Hematopoietic multipotent progenitor cell (in vitro differentiated cells): ENCODE data around the gene RBM25. TPM values are rescaled to one million over a fixed set of nuclear protein-coding genes. Genes with fewer than 3 reads are reported as not detected.
"Not testable (repeated sequence)": the region's sequence is repeated elsewhere in the genome, so short reads cannot be mapped to it uniquely, and the experiment has no call there.

Experiments
- DNase-seq, 3 donors: peaks; one replicate each; pipeline ENCODE4 v3.0.0-alpha.2; 2011 to 2015; ENCODE audit warnings: low read depth in 2 of 3, low spot score in 2 of 3
- total RNA-seq: library from RNA; depleted of rRNA; stranded (reverse); fragments of >200 nt; gene quantifications from one replicate; pipeline ENCODE4 v1.2.3, GENCODE V29; 2012

Gene RBM25
- 22.4 TPM for total RNA-seq

DNA sequence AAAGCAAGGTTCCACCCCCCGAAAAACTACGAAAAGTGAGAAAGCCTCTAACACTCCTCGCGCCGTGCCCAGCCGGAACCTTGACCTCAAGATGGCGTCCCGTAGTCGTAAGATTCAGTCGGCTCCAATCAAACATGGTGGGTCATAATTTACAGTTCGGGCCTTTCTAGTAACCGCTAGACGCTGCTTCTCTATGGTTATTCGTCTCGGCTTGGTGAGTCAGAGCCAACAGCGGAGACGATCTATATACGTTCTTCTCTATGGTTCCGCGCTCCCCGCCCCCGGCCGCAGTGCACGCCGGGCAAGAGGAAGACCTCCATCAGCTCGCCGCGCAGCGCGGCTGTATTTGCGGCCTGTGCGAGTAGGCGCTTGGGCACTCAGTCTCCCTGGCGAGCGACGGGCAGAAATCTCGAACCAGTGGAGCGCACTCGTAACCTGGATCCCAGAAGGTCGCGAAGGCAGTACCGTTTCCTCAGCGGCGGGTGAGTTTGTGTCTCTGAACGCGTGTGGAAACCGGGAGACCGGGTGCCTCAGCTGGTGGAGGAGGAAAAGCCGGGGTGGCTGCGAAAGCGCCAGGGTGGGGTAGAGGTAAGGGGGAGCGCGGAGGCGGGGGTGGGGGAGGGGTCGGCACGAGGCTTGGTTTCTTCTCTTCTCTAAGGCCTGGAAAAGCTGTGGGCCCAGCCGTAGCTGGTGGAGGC, at the start of gene RBM25:
RBM25 (plus strand) TSS at position 311 of the 698 bp plus-strand sequence. CDS start 13,108 bp downstream, outside the sequence.
- peak; percentile 80 to 99 (median 98) for DNase-seq

DNA sequence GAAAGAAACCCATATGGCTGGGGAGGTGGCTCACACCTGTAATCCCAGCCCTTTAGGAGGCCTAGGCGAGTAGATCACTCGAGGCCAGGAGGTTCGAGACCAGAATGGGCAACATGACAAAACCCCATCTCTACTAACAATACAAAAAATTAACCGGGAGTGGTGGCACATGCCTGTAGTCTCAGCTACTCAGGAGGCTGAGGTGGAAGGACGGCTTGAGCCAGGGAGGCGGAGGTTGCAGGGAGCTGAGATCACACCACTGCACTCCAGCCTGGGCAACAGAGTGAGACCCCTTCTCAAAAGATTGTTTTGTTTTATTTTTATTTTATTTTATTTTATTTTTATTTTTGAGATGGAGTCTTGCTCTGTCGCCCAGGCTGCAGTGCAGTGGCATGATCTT, 47.1 kb upstream of the RBM25 start:
- DNase-seq: not testable (repeated sequence)

DNA sequence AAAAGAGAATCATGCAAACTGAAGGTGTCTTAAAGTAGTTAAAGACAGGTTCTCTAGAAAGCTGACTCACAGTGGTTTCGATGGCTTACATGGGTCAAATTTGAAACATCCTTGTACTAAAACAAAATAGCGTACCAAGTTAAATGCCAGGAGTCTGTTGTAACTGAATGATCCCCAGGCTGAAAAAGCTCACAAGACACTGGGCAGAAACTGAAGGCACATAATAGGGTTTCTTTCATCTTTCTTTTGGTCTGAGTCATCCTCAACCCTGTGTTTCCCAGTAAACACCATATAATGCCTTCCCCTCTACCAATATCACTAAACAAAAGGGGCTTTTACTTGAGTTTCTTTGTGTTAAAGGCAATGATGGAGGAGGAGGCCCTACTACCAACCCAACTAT, 44.2 kb upstream of the RBM25 start:
- DNase-seq: no peak

DNA sequence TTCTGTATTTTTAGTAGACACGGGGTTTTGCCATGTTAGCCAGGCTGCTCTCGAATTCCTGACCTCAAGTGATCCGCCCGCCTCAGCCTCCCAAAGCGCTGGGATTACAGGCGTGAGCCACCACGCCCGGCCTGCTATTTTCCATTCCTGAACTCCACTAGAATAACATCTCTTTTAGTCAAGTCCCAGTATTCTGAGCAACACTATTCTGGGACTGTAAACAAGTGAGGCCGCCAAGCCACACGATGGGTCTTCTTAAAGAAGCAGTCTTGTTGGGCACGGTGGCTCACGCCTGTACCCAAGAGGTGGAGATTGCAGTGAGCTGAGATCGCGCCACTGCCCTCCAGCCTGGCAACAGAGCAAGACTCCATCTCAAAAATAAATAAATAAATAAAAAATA, 42.8 kb upstream of the RBM25 start:
- not testable (repeated sequence) for DNase-seq

DNA sequence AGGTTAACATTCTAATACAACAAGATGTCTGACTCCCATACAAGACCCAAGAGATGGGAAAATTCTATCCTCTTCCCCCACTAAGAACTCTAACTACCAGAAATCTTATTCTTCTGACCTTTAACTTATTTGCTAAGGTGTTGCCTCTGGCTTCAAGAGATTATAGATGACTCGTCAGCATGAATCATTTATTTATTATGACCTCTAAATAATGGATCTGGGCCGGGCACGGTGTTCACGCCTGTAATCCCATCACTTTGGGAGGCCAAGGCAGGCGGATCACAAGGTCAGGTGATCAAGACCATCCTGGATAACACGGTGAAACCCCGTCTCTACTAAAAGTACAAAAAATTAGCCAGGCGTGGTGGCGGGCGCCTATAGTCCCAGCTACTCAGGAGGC, 42.3 kb upstream of the RBM25 start:
- DNase-seq: not testable (repeated sequence)

DNA sequence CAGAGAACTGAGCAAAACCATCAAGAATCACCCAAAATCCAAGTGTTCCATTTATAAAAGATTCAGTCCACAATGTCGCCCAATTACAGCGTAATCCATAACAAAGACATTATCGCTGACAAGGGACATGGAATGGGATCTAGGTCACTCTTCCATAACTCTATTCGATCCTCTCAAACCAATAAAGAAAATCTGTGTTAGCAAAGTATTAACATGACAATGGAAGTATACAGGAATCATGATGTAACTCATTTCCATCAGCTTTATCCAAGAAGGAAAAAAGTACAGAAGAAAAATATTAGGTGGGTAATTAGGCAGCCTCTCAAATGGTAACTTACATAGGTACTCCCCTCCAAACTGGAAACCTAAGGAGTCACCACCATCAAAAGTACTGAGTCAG, 36.3 kb upstream of the RBM25 start:
- no peak for DNase-seq

DNA sequence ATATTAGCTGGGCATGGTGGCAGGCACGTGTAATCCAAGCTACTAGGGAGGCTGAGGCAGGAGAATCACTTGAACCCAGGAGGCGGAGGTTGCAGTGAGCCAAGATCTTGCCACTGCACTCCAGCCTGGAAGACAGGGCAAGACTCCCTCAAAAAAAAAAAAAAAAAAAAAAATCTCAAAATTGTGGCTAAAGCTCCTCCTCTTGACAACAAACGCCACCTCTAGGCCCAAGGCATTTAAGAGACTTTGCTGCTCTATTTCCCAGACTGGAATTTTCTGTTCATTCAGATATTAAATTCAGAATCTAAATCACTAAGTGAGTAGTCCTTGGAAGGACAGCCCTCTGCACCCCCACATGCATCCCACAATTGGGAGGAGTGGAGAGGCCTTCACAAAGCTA, 32.8 kb upstream of the RBM25 start:
- DNase-seq: no peak

DNA sequence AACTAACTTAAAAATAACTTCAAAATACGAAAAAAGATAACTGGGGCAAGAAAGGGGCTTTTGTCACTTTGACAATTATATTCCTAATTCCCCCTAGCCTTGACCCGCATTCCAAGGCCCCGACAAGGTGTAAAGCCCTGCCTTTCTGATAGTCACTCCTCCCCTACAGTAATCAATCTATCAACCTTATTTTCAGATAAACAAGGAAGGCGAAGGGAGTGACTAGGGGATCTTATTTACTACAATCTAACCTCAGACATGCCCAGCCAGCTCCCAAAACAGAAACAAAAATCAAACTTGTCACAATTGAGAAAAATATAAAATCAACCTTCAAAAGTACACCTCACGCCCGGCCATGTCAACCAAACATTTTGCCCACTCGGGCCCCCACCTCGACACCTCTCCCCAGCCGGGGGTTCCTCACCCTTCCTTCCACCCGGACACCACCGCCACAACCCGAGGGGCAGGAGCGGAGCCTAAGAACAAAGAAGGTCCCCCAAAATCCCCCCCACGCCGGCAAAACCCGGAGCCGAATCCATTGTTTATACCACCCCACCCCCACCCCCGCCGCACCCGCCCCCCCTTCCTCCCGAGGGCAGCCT, 32.0 kb upstream of the RBM25 start:
- no peak for DNase-seq

DNA sequence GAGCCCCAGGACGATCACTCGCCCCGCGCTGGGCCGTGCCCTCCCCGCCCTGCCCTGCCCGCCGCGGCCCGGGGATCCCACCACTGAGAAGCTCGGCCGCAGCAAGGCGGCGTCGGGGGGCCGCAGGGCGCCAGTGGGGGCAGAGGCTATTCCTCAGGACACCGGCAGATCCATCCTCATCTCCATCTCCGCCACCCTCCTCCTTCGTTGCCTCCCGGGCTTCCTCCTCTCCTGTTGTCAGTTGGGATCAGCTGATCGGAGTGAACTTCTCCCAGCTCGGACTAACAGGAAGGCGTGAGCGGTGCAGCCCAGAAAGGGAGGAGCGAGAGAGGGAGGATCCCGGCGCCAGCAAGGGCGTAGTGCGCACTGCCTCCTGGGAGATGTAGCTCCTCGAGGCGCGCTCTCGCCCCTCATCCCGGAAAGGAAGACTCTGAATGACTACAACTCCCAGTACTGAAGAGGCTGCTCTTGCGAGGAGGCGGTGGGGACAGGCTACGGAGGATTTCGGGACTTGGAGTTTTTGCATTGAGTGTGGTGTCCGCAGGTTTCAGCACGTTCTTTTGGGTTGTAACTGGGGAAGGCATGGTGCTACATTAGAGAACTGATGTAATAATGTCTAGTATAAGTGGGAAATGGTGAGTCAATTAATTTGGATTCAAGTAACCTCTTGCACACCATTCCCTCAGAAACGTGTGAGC, 31.3 kb upstream of the RBM25 start, which contains the start of gene ZFYVE1:
ZFYVE1 (minus strand) TSS at position 262 of the 698 bp plus-strand sequence. CDS start 2,598 bp downstream, outside the sequence.
- DNase-seq: peak; percentile 72 to 97 (median 96)

DNA sequence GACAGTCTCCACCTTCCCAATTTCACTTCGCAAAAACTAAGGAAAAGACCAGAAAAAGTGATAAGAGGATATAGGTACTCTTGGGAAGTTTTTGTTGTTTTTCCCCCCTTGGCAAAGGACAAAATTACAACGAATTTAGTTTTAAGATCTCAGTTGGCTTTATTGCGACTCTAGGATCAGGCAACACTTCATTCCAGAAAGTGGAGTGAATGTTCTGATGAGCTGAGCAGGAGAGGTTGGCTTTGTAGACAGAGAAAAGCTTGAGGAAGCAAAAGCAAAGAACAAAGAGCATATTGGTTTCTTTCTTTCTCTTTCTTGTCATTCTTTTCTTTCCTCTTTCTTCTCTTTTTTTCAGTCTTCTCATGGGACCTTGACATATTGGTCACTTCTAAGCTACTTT, 30.8 kb upstream of the RBM25 start:
- no peak for DNase-seq

DNA sequence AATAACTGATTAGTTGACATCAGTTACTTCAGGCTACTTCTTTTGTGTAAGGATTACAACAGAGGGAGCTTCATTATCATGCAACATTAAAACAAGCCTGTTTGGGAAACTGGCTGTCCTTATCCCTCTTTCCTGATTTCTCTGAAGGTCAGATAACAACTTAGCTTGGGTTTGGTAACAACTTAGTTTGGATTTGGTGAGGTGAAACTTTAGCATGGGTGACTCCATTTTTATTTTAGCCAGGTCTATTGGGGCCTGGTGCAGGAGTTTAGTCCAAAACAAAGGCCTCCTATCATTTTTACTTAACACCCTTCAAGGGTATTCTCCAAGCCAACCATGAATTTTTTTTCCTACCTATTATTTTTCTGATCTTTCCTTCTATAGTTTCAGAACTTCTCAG, 30.4 kb upstream of the RBM25 start:
- no peak for DNase-seq

DNA sequence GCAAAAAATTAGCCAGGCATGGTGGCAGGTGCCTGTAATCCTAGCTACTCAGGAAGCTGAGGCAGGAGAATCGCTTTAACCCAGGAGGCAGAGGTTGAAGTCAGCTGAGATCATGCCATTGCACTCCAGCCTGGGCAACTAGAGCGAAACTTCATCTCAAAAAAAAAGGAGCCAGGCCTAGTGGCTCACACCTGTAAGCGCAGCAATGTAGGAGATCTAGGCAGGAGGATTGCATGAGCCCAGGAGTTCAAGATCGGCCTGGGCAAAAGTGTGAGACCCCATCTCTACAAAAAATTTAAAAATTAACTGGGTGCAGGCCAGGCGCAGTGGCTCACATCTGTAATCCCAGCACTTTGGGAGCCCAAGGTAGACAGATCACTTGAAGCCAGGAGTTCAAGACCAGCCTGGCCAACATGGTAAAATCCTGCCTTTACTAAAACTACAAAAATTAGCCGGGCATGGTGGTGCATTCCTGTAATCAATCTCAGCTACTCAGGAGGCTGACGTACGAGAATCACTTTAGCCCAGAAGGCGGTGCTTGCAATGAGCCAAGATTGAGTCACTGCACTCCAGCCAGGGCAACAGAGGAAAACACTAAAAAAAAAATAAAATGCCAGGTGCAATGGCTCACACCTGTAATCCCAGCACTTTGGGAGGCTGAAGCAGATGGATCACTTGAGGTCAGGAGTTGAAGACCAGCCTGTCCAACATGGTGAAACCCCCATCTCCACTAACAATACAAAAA, 21.5 kb upstream of the RBM25 start:
- not testable (repeated sequence) for DNase-seq

DNA sequence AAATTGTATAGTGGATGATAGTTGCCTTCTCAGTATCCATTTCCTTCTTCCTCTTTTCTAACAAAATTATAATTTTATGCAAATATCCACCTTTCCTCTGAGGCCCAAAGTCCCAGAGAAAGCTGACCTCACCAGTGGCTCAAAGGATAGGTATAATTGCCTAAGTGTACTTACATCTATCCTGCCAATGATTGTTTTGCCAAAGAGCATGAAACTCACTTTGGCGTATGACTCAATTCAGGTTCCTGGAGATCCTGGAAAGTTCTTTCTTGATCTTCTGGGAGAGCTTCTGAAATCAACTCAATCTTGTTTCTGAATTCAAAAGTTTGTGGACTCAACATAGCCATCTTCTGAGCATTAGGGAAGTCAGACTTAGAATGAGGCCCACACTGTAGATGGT, 10.5 kb upstream of the RBM25 start:
- DNase-seq: no peak

DNA sequence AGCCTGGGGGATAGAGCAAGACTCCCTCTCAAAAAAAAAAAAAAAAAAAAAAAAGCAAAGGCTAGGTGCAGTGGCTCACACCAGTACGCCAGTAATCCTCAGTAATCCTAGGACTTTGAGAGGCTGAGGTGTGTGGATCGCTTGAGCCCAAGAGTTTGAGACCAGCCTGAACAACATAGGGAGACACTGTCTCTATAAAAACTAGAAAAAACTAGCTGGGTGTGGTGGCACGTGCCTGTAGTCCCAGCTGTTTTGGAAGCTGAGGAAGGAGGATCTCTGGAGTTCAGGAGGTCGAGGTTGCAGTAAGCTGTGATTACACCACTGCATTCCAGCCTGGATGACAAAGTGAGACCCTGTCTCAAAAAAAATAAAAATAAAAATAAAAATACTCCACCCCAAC, 8.9 kb upstream of the RBM25 start:
- no peak for DNase-seq

DNA sequence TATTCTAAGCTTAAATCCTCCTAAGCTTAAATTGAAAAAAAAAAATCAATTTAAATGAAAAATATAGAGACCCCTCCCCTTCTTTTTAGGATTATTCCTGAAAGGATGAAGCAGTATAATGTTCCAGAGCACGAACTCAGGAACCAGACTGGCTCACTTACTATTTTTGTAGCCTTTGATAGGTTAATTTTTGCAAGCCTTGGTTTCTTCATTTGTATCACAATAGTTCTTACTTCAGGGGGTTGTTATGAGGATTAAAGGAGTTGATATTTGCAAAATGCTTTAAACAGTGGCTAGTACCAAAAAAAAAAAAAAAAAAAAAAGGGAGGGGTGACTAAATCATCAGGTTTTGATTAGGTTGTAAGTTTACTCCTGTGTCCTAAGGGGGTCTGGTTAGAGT, 3.1 kb upstream of the RBM25 start:
- no peak for DNase-seq

DNA sequence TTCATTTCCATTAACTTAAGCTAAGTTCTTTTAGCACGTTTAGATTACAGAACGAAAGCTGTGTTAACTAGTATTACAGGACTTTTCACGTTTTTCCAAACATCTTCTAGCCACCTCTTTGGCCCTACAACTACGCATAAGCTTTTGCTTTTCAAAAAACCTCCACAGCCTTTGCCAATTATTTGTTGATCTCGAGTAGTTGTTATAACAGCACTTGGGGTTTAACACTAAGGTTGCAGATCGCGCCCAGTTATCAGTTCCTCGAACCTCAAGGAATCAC, 450 bp upstream of the RBM25 start:
- DNase-seq: peak in 1 of 3 donors; percentile 1

DNA sequence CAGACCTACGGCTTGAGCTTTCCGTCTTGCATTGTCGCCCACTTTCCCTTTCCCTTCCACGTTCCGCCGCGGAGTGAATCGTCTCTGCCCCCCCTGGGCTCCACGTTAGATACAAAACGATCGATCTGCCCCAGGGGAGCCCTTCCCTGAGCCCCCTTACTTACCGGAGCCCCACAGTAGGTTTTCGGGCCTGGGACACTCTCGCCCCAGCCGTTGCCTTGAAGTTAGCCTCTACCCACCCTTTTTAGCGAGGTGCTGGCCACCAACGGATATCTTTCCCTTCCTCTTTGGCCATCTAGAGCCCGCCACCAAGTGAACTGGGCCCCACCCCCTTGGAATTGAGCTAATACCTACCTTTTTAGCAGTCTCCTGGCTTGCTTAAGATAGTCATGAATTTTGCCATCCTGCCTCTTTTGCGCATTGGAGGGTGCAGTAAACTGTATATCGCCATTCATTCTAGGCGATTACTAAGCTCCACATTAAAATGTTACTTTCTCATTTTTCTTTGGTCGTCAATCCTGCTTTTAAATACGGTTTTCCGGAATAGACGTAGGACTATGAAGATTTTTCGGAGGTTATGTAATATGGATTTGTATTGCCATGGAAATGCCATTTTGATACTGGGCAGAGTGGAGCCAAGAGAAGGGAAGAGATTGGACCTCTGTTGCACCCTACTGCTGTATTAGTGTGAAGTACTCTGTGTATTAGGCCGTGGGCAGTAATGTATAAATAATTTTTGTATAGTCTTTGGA, 764 bp downstream of the RBM25 start:
- peak in 2 of 3 donors; percentile 7 to 14 for DNase-seq

DNA sequence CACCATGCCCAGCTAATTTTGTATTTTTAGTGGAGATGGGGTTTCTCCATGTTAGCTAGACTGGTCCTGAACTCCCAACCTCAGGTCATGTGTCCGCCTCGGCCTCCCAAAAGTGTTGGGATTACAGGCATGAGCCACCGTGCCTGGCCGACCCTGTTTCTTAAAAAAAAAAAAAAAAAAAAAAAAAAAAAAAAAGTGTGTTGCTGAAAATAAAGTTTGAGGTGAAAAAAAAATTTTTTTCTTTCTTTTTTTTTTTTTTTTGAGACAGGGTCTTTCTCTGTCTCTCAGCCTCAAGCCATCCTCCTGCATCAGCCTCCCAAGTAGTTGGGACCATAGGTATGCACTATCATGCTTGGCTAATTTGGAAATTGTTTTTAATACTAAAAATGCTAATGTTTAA, 11.3 kb downstream of the RBM25 start:
- no peak for DNase-seq

DNA sequence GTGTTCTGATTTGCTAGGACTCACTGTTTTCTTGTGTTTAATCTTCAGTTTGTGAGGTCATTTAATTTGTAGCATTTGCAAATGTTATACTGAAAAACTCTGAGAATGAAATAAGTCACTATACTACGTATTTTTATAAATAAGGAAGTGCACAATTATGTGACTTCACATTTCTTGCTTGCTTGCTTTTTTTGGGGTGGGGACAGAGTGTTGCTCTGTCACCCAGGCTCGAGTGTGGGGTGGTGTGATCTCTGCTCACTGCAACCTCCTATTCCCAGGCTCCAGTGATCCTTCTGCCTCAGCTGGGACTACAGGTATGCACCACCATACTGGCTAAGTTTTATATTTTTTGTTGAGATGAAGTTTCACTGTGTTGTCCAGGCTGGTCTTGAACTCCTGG, 32.7 kb downstream of the RBM25 start:
- no peak for DNase-seq

DNA sequence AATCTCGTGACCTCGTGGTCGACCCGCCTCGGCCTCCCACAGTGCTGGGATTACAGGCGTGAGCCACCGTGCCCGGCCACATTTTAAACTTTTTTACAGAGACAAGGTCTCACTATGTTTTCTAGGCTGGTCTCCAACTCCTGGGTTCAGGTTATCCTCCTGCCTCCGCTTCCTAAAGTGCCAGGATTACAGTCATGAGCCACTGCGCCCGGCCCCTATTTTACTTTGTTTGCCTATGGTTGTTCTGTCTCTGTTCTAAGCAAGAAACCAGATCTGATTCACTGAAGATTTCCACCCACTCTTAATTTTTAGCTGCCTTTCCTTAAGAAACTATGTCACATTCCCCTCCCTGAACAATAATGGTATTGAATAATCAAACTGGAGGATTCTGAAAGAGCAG, 39.1 kb downstream of the RBM25 start:
- no peak for DNase-seq

DNA sequence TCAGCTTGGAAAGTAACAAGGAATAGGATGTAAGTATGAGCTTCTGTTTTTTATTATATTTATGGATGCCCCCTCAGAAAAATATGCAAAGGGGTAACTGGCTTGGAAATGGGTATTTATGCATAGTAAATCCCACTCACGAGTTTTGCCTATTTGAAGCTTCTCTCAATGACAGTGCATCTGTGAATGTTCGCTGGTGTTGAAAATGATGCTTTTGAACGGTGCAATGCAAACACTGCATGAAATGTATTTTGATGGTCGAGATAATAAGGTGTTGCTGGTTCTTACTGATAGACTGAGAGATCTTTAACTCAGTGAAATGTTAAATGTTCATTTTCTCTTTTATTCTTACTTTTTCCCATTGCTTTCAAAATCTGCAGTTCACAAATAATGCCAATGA, 42.0 kb downstream of the RBM25 start:
- DNase-seq: no peak
